Raji (cell line): Measurements from ENCODE around the gene BCL2L13.

Experiments used
- POLR2A ChIP-seq: IDR thresholded peaks from 2 replicates; pipeline ENCODE4 v1.6.1; 2011; ENCODE audit warnings: low read depth, low read length, control low read depth; ENCODE audit not compliant: insufficient read depth

The BCL2L13 gene

DNA sequence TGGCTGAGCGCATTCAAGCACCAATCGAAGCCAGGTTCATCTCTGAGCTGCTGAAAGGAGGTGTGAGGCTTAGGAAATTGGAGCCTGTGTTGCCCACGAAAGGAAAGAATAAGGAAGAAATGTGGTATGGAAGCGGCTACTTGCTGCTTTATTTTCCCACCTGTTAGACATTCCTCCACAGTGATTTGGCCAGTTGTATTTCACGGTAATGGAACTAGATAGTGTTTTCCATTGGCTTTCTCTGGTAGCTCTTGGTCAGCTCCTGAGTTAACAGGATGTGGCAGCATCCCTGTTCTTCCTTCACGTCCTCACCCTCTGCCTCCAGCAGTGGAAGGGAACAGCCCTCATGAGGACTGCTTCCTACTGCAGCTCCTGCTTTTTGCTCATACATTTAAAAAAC is 91.0 kb downstream of the BCL2L13 start:
- no peak for TF ChIP-seq POLR2A

- no peak for TF ChIP-seq POLR2A
These were observed 93.8 kb downstream of the BCL2L13 start for GRCh38 chr22:17732251-17732854.

DNA sequence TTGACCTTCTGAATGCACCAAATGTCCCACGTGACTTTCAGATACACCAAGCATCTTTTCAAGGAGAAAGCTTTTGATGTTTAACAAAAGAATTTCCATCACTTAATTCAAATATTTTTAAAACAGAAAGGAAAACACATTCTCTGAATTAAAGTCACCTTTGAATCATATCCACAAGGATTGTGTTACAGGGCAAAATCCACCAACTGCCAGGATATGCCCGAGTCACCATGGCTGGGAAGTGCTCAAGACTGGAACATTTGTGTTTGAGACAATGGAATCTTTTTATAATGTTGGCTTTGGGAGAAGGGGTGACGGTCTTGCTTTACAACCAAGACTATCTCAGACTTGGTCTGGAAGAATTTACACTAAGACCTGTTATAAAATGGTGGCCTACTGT is 94.9 kb downstream of the BCL2L13 start:
- TF ChIP-seq POLR2A: no peak

DNA sequence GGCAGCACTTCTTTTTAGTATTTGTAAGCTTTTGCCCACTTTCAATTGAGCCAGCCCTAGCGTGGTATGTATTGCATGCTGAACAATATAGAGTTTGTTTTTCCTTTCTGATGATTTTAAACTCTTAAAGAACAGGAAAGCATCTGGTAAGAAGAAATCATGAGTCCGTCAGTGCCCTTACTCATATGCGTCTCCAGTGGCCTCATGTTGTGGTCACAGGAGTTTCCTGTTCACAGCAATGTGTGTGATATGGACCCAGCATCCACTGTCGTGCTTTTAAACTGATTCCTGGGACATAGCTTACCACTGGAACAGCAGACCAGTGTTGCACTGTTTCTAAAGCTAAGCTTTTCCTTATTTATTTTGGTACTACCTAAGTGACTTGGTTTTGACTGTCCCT is 95.6 kb downstream of the BCL2L13 start:
- TF ChIP-seq POLR2A: no peak

- TF ChIP-seq POLR2A: no peak
These were observed 100.0 kb downstream of the BCL2L13 start for GRCh38 chr22:17738386-17739128.

DNA sequence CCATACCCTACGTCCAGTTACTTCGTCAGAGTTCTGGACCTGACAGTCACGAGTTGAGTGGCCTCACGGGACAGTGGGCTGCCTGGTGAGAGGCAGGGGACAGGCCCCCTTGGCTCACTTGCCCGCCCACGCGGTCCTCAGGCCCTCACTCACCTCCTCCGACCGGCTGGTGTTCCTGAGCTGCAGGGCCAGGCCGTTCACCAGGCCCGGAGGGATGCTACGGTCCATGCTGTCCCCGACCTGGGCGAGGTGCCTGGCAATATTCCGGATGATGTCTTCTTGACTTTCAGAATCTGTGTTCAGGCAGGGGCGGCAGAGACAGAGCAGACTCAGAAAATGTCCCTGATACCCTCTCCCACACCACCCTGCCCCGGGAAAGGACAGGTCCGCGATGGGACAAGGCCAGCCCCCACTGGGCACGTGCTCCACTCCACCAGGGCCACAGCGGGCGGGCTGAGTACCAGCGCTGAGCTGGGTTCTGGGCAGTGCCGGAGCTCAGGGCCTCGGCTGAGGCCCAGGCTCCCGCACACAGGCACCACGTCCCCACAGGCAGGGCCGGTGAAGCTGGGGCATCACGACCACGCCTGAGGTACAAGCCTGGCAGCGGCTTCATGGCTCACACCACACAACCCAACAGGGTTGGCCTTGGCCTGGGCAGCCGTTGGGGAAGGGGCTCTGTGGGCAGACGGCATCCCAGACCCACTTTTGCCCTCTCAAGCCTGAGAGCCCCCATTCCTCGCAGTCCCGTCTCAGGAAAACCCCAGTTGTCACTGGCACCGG is 100.8 kb downstream of the BCL2L13 start:
- no peak for TF ChIP-seq POLR2A

DNA sequence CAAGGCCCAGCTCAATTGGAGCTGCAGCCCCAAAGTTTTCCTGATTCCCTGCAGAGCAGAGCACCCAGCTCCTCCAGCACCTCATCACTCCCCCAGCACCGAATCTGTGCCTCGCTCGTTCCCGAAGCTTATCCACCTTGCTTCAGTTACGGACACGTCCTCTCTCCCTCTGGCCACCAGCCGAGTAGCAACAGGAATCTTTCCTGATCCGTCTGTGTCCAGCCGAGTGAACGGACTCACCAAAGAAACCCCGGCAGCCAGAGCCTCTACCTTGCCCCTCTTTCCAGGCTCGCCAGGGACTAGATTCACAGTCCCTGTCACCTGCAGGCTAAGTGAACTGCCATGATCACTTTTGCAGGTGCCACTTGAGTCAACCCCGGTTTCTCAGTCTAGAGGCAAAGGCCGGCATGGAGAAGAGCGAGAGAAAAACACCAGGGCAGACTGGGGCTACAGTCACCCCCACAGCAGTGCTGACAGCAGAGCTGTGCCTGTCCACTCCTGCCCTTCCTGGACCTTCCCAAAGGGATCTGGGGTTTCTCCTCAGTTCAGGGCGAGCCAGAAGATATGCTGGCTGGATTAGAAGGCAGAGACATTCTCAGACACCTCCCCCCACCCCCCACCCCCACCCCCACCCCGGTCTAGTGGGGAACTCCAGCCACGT is 103.4 kb downstream of the BCL2L13 start:
- TF ChIP-seq POLR2A: no peak

DNA sequence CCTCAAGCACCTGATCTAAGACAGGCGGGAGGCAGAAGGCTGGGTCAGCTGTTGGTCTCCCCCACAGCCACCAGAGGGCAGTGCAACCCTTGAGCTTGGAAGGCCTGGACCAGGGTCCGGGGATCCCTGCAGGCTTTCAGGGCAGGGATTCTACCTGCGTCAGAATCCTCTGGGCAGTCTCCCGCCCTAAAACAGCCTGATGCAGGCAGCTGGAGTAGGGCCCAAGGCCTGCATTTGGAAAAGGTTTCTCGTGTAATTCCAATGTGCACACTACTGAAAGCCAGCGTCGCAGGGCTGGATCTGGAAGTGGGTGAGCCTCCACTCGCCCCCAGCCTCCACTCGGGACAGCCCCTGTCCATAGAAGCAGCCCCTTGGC is 104.0 kb downstream of the BCL2L13 start:
- no peak for TF ChIP-seq POLR2A

GRCh38 chr22:17743661-17744411 is 105.3 kb downstream of the BCL2L13 start:
- no peak for TF ChIP-seq POLR2A

GRCh38 chr22:17744430-17744829 is 105.9 kb downstream of the BCL2L13 start:
- no peak for TF ChIP-seq POLR2A

DNA sequence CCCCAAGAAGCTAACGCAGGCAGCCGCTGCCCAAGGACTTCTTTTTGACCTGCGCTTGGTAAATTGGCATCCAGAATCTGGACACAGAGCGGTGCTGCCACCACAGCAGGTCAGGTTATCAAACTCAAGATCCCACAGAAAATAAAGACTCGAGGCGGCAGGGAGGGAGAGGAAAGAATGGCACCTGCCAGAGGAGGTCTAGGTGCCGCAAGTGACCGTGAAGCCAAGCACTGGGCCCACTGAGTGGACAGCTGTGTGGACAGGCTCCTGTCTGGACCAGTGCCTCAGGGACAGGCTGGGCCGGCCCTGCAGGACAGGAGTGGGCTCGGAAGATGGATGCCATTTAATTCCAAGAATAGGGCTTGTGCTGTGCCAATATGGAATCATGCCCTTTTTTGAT is 108.4 kb downstream of the BCL2L13 start:
- no peak for TF ChIP-seq POLR2A

DNA sequence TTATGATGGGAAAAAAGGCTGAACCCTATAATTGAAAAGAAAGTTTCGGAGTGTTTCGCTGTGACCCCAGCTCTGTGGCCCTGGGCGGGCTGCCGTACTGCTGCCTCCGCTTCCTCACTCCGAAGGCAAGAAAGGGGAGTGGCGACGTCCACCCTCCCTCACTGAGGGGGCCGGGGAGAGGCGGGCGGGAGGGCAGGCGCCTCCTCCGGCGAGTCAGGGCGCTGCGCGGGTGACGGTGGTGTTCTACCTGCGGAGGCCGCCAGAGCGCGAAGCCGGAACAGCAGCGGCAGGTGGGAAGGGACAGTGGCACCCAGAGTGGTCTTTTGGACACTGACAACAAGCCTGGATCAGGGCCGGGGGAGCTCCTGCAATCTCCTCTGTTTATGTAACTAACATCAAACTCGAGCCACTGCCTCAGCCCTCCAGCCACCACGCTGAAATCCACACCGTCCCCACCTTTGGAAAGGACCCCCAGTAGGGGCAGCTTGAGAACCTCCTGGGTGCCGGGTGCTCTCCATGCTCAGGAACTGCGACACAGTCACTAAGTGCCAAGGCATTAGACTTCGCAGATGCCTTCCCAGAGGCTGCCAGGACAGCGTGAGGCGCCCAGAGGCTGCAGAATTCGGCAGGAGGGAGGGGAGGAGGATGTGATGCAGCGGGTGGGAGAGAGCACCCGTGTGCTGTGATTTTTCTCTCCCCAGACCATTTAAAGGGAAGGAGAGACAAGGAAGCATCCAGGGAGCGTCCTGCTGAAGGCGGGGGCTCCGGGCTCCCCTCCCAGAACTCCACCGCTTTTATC is 110.2 kb downstream of the BCL2L13 start:
- TF ChIP-seq POLR2A: no peak

DNA sequence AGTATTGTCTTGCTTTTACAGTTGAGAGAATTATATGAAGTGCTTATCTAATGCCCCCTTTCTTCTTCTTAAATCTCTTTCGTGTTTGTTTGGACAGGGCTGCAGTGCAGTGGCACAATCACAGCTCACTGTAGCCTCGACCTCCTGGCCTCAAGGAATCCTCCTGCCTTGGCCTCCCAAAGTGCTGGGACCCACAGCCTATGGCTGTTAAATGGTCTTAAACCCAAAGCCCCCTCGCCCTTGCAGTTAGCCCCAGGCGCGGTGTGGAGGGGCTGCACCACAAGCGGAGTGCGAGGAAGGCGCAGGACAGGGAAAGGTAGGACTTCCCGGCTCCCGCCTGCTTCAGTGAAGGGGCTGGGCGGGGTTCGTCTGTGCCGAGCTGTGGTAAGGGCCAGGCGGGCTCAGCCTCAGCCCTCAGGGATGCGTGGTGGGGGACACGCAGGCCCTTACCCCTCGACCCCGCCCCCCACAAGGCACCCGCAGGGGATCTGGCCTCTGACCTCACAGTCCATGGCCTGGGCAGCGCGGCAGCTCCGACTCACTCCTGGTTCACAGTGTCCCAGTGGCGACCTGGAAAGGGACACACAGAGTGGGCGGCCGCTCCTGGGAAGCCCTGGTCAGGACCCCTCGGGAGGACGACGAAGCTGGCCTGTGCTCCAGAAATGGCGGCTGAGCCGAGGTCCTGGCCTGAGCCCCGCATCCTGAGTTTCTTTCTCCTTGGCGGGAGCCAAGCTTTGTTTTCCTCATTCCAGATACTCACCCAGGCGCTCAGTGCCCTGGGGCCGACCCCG is 111.2 kb downstream of the BCL2L13 start:
- TF ChIP-seq POLR2A: no peak
